DOHH2 (cell line): Measurements from ENCODE around the gene NATD1.

Experiments used
- CTCF ChIP-seq: fragments of 200-600 bp; sonication (generic); IDR thresholded peaks from one replicate; pipeline ENCODE4 v1.5.1; 2014; ENCODE audit warnings: antibody characterized with exemption, mild to moderate bottlenecking, low read depth, low read length; ENCODE audit not compliant: poor library complexity, severe bottlenecking
- EZH2phosphoT487 ChIP-seq: fragments of 200-600 bp; sonication (generic); IDR thresholded peaks from 2 replicates; pipeline ENCODE4 v1.6.1; 2017; ENCODE audit warnings: borderline replicate concordance, mild to moderate bottlenecking, antibody characterized with exemption, low read length, moderate library complexity, mixed read lengths

GRCh38 chr17:21293831-21294210 is 40.6 kb upstream of the NATD1 start:
- TF ChIP-seq CTCF (no peak), EZH2phosphoT487 (no peak)
